Upper lobe of right lung (tissue), 1 donor: ENCODE data around the gene MOB3C. TPM values are rescaled to one million over a fixed set of nuclear protein-coding genes. Genes with fewer than 3 reads are reported as not detected.

Experiments
- ATAC-seq: fragments of 200-7000 bp; cut with Tn5 transposase; one replicate; pipeline ENCODE4 v1.9.1; 2020; ENCODE audit warnings: mild to moderate bottlenecking, moderate library complexity
- DNase-seq: peaks from one replicate; pipeline ENCODE4 v3.0.0-alpha.2; 2020
- H3K27ac ChIP-seq: fragments of 200-600 bp; one replicate; pipeline ENCODE4 v1.8.0; 2022
- H3K27me3 ChIP-seq: fragments of 200-600 bp; one replicate; pipeline ENCODE4 v1.8.0; 2022; ENCODE audit warnings: mild to moderate bottlenecking
- H3K36me3 ChIP-seq: fragments of 200-600 bp; one replicate; pipeline ENCODE4 v1.8.0; 2022
- H3K4me1 ChIP-seq: fragments of 200-600 bp; one replicate; pipeline ENCODE4 v1.8.0; 2022
- H3K4me3 ChIP-seq: fragments of 200-600 bp; one replicate; pipeline ENCODE4 v1.8.0; 2022; ENCODE audit warnings: mild to moderate bottlenecking
- H3K9me3 ChIP-seq: fragments of 200-600 bp; one replicate; pipeline ENCODE4 v1.8.0; 2022
- intact Hi-C: fragments of 100-400 bp; cut with DNase I; formaldehyde crosslinking; loops from one replicate; pipeline ENCODE4 v1.11.0; 2022
- total RNA-seq: library from RNA; stranded (reverse); fragmentation: NEBNext Ultra II Directional; extraction: Animal tissue kit (Norgen Biotek cat#: 25700); gene quantifications from one replicate; pipeline ENCODE4 v1.2.1, GENCODE V29; 2021
- TF ChIP-seq, protein P1 (sequence below): fragments of 200-600 bp; IDR thresholded peaks from one replicate; pipeline ENCODE4 v1.8.0; 2022; ENCODE audit warnings: antibody characterized with exemption
- donor health status: DM: no; HTN: yes; CAD: no; lungs with severe emphysema.

Gene MOB3C
- total RNA-seq, 1 donor from 2014 or later: 24.6 TPM

GRCh38 chr1:46650491-46650890 is 33.9 kb upstream of the MOB3C start:
- H3K4me3 ChIP-seq: no peak overlapping the region
- intact Hi-C loops: no loop called here
- H3K27me3 ChIP-seq: no peaks in the 10 kb centered on the region
- H3K9me3 ChIP-seq: no peaks in the 10 kb centered on the region
- H3K27ac ChIP-seq: no peak overlapping the region
- TF ChIP-seq, protein P1, sequence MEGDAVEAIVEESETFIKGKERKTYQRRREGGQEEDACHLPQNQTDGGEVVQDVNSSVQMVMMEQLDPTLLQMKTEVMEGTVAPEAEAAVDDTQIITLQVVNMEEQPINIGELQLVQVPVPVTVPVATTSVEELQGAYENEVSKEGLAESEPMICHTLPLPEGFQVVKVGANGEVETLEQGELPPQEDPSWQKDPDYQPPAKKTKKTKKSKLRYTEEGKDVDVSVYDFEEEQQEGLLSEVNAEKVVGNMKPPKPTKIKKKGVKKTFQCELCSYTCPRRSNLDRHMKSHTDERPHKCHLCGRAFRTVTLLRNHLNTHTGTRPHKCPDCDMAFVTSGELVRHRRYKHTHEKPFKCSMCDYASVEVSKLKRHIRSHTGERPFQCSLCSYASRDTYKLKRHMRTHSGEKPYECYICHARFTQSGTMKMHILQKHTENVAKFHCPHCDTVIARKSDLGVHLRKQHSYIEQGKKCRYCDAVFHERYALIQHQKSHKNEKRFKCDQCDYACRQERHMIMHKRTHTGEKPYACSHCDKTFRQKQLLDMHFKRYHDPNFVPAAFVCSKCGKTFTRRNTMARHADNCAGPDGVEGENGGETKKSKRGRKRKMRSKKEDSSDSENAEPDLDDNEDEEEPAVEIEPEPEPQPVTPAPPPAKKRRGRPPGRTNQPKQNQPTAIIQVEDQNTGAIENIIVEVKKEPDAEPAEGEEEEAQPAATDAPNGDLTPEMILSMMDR: no peak
- DNase-seq (no peak), ATAC-seq (no peak)
- no peaks in the 10 kb centered on the region for H3K4me1 ChIP-seq
- H3K36me3 ChIP-seq: peaks cover 58% of the 10 kb centered on the region

GRCh38 chr1:46649764-46650163 is 33.2 kb upstream of the MOB3C start:
- DNase-seq: no peak
- Histone ChIP-seq H3K4me3 (no peak overlapping the region), H3K36me3 (peaks cover 53% of the 10 kb centered on the region), H3K27me3 (no peaks in the 10 kb centered on the region), H3K4me1 (no peaks in the 10 kb centered on the region), H3K27ac (no peak overlapping the region), H3K9me3 (no peaks in the 10 kb centered on the region)
- intact Hi-C loops: no loop called here
- TF ChIP-seq, protein P1: no peak
- no peak for ATAC-seq

DNA sequence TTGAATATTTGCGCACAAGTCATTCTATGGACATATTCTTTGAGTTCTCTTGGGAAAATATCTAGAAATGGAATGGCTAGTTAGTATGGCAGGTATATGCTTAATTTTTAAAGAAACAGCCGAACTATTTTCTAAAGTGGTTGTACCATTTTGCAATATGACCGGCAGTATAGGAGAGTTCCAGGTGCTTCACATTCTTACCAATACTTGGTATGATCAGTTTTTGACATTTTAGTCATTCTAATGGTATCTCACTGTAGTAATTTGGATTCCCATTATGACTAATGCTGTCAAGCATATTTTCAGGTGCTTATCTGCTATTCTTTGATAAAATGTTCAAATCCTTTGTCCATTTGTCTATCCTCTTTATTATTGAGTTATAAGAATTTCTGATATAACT is 31.0 kb upstream of the MOB3C start:
- DNase-seq: no peak
- ATAC-seq: no peak
- H3K27ac ChIP-seq: no peak overlapping the region
- intact Hi-C loops: no loop called here
- no peaks in the 10 kb centered on the region for H3K27me3 ChIP-seq
- peaks cover 38% of the 10 kb centered on the region for H3K36me3 ChIP-seq
- H3K4me1 ChIP-seq: peaks cover 5% of the 10 kb centered on the region
- no peak overlapping the region for H3K4me3 ChIP-seq
- TF ChIP-seq, protein P1: no peak
- H3K9me3 ChIP-seq: no peaks in the 10 kb centered on the region

DNA sequence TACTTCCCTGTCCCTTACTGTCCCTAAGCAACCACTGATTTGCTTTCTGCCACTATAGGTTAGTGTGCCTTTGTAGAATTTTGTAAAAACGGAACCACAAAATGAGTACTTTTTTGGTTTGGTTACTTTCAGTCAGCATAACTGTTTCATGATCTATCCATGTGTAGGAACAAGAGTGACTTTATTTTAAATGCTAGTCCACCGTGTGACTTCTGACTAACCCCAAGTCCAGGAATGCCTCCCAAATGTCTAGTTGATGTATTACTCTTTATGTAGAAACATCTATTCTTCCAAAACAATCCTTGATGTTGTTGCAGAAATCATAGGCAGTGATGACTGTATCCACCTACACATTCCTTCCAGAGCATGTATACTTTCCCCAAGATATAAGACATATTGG is 30.2 kb upstream of the MOB3C start:
- intact Hi-C loops: no loop called here
- TF ChIP-seq, protein P1: no peak
- DNase-seq (no peak), ATAC-seq (no peak)
- H3K9me3 ChIP-seq: no peaks in the 10 kb centered on the region
- no peak overlapping the region for H3K27ac ChIP-seq
- H3K4me3 ChIP-seq: no peak overlapping the region
- H3K4me1 ChIP-seq: peaks cover 5% of the 10 kb centered on the region
- H3K36me3 ChIP-seq: peaks cover 30% of the 10 kb centered on the region
- H3K27me3 ChIP-seq: no peaks in the 10 kb centered on the region

DNA sequence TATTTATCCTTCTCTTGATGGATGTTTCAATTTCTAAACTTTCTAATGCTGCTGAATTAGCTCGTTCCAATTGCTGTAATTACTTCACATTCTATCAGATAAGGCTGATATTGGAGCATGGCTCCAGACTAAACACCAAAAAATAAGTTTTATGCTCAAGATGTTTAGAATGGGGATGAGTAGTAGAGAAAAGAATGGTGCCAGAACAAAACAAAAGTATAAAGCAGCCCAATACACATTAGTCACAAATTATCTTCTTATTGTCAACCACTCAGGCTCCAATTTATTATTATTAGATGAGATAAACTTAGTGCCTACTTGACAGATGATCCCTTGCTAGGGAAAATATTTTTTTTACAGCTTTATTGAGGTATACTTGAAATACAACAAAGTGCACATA is 29.7 kb upstream of the MOB3C start:
- H3K4me1 ChIP-seq: peaks cover 5% of the 10 kb centered on the region
- H3K27ac ChIP-seq: no peak overlapping the region
- intact Hi-C loops: no loop called here
- no peaks in the 10 kb centered on the region for H3K9me3 ChIP-seq
- ATAC-seq (no peak), DNase-seq (no peak)
- peaks cover 29% of the 10 kb centered on the region for H3K36me3 ChIP-seq
- TF ChIP-seq, protein P1: no peak
- no peaks in the 10 kb centered on the region for H3K27me3 ChIP-seq
- H3K4me3 ChIP-seq: no peak overlapping the region

- H3K27me3 ChIP-seq: no peaks in the 10 kb centered on the region
- no peak overlapping the region for H3K27ac ChIP-seq
- H3K36me3 ChIP-seq: peaks cover 29% of the 10 kb centered on the region
- H3K9me3 ChIP-seq: no peaks in the 10 kb centered on the region
- intact Hi-C loops: no loop called here
- TF ChIP-seq, protein P1: no peak
- no peak for ATAC-seq
- peaks cover 5% of the 10 kb centered on the region for H3K4me1 ChIP-seq
- H3K4me3 ChIP-seq: no peak overlapping the region
- no peak for DNase-seq
Observed at GRCh38 chr1:46645815-46646214, 29.2 kb upstream of the MOB3C start.
